ENCODE data around the gene OR4C13.
"Not testable (repeated sequence)": the region's sequence is repeated elsewhere in the genome, so short reads cannot be mapped to it uniquely, and the experiment has no call there.

OR4C13 gene

GRCh38 chr11:49952091-49952490 lies at the start of gene OR4C13:
TSS of gene OR4C13 (plus strand) at chr11:49952391. CDS start at chr11:49952423, 32 bp downstream.
- no peak for DNase-seq (ENCODE audit: low read depth)

GRCh38 chr11:49911516-49911915 lies 40.7 kb upstream of the OR4C13 start:
- not testable (repeated sequence) for DNase-seq (ENCODE audit: low read depth)

- DNase-seq (ENCODE audit: low read depth) = not testable (repeated sequence)
These were observed 3.5 kb upstream of the OR4C13 start for GRCh38 chr11:49948701-49949100.

GRCh38 chr11:49973439-49973838 lies 21.2 kb downstream of the OR4C13 start:
- not testable (repeated sequence) for DNase-seq (ENCODE audit: low read depth)

GRCh38 chr11:49982435-49982834 lies 30.2 kb downstream of the OR4C13 start, which contains the start of gene OR4C12:
TSS of gene OR4C12 (minus strand) at chr11:49982535. CDS start at chr11:49982501, 34 bp downstream.
- DNase-seq (ENCODE audit: low read depth) = not testable (repeated sequence)

- DNase-seq (ENCODE audit: low read depth) = peak; percentile 3
These were observed 43.4 kb downstream of the OR4C13 start for GRCh38 chr11:49995565-49995964.

Data from GM04503 (cell line).